ENCODE data around the gene IQCH. TPM values are rescaled to one million over a fixed set of nuclear protein-coding genes. Genes with fewer than 3 reads are reported as not detected.

IQCH gene
- total and polyA plus RNA-seq, 8 donors, result 1.4 to 3.4 (median 2.8) TPM

DNA sequence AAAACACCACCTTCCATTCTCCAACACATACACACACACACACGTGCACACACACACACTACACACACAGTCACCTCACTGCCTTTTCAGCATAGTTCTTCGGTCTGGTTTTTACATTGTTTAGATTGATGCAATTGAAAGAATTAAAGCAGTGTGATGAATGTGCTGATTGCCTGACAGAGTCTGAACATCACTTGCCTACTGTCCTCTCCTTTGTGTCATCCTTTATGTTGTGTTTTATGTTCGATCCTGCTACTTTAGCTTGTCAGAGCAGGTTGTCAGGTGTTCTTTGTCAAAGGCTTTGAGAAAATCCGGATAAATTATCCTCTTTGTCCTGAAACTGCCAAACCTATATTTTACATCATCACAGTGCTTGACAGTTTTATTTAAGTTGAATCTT lies 80.4 kb downstream of the IQCH start:
- Histone ChIP-seq H3K4me3 (no peak overlapping the region), H3K27me3 (no peaks in the 10 kb centered on the region), H3K36me3 (no peaks in the 10 kb centered on the region), H3K4me1 (no peaks in the 10 kb centered on the region), H3K9me3 (no peaks in the 10 kb centered on the region), H3K27ac (no peak overlapping the region)
- ATAC-seq, result no peak
- intact Hi-C loops (cut with DNase I), result no loop called here
- TF ChIP-seq, protein P1, sequence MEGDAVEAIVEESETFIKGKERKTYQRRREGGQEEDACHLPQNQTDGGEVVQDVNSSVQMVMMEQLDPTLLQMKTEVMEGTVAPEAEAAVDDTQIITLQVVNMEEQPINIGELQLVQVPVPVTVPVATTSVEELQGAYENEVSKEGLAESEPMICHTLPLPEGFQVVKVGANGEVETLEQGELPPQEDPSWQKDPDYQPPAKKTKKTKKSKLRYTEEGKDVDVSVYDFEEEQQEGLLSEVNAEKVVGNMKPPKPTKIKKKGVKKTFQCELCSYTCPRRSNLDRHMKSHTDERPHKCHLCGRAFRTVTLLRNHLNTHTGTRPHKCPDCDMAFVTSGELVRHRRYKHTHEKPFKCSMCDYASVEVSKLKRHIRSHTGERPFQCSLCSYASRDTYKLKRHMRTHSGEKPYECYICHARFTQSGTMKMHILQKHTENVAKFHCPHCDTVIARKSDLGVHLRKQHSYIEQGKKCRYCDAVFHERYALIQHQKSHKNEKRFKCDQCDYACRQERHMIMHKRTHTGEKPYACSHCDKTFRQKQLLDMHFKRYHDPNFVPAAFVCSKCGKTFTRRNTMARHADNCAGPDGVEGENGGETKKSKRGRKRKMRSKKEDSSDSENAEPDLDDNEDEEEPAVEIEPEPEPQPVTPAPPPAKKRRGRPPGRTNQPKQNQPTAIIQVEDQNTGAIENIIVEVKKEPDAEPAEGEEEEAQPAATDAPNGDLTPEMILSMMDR (IDR thresholded peaks at IDR 0.05), result no peak
- no peak for DNase-seq

DNA sequence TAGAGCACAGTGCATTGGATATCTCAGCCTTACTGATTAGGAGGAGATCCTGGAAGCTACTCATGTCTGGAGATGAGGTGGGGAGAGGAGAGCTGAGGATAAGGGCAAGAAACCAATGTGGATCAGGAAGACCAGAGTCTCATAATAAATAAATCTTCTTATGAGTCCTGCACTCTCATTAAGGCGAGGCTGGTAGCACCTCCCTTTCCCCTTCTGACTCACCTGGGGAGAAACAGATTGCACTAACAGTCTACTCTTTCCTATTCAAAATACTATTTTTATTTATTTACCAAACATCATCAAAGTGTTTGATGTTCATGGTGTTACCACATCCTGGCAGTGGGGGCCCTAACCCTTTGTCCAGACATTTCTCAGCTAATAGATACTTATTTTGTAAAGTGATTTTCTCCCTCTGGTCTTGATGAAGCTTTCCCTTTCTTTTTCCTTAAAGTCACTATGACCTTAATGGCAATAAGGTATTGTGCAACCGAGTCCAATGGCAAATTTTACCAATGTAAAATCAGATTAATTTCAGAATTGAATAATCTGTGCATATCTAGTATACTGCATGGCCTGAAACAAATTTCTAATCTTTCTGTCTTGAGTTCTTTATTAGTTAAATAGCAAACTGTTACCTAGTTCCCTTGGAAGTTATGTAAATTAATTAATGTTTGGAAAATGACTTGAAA lies 81.1 kb downstream of the IQCH start:
- Histone ChIP-seq H3K27ac (no peak overlapping the region), H3K27me3 (no peaks in the 10 kb centered on the region), H3K4me1 (no peaks in the 10 kb centered on the region), H3K4me3 (no peak overlapping the region), H3K36me3 (no peaks in the 10 kb centered on the region), H3K9me3 (no peaks in the 10 kb centered on the region)
- TF ChIP-seq, protein P1 (IDR thresholded peaks at IDR 0.05), result no peak
- no peak for ATAC-seq
- DNase-seq, result no peak
- intact Hi-C loops (cut with DNase I), result no loop called here

GRCh38 chr15:67340630-67341029 lies 86.0 kb downstream of the IQCH start:
- ATAC-seq (no peak), DNase-seq (no peak)
- no peak overlapping the region for H3K4me3 ChIP-seq
- intact Hi-C loops (cut with DNase I), result no loop called here
- H3K36me3 ChIP-seq, result no peaks in the 10 kb centered on the region
- no peaks in the 10 kb centered on the region for H3K4me1 ChIP-seq
- no peaks in the 10 kb centered on the region for H3K27me3 ChIP-seq
- no peak overlapping the region for H3K27ac ChIP-seq
- TF ChIP-seq, protein P1 (IDR thresholded peaks at IDR 0.05), result no peak
- peaks cover 0 to 4% of the 10 kb centered on the region in 2 donors for H3K9me3 ChIP-seq

GRCh38 chr15:67341539-67341938 lies 87.0 kb downstream of the IQCH start:
- Histone ChIP-seq H3K4me1 (no peaks in the 10 kb centered on the region), H3K27me3 (no peaks in the 10 kb centered on the region), H3K9me3 (peaks cover 0 to 4% of the 10 kb centered on the region in 2 donors), H3K36me3 (no peaks in the 10 kb centered on the region), H3K27ac (no peak overlapping the region), H3K4me3 (no peak overlapping the region)
- no peak for DNase-seq
- intact Hi-C loops (cut with DNase I), result no loop called here
- TF ChIP-seq, protein P1 (IDR thresholded peaks at IDR 0.05), result no peak
- no peak for ATAC-seq

- no peak for DNase-seq
- intact Hi-C loops (cut with DNase I), result no loop called here
- Histone ChIP-seq H3K27me3 (no peaks in the 10 kb centered on the region), H3K9me3 (peaks cover 0 to 13% of the 10 kb centered on the region in 2 donors), H3K4me1 (no peaks in the 10 kb centered on the region), H3K36me3 (no peaks in the 10 kb centered on the region), H3K27ac (no peak overlapping the region), H3K4me3 (no peak overlapping the region)
- no peak for ATAC-seq
- TF ChIP-seq, protein P1 (IDR thresholded peaks at IDR 0.05), result no peak
Measured at GRCh38 chr15:67343206-67343605, 88.6 kb downstream of the IQCH start.

Measured in left lung (tissue), 10 donors.